ENCODE data around the gene ZBP1.

The ZBP1 gene

DNA sequence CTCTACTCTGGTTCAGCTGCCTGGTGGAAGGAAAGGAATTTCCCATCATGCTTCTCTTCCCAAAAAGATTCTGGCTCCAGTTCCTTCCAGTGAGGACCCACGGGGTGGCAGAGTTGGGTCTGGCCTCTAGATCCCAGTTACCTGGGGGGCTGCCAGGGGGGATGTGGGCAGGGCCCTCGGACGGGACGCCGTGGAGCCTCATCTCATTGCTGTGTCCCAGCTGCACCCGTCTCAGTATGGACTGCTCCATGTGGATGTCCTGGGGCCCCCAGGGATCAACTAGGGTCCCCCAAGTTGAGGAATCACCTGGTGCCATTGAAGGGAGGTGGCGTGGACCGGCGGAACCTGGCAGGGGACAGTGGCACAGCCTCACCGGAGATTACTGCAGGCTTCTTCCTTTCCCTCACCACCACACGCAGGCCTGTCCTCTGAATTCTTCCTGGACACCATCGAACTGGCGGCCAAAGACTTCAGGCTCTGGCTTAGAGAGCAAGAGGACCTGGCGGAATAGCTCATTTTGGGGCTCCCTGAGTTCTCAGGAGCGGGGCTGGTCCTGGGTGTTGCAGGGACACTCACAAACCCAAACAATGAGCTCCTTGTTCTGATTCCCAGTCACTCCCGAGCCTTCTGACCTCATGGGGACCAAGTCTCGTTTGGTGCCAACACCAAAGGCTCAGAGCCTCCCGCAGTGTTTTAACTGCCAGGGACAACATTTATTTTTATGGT, 8.5 kb downstream of the ZBP1 start:
- TF ChIP-seq, protein P1, sequence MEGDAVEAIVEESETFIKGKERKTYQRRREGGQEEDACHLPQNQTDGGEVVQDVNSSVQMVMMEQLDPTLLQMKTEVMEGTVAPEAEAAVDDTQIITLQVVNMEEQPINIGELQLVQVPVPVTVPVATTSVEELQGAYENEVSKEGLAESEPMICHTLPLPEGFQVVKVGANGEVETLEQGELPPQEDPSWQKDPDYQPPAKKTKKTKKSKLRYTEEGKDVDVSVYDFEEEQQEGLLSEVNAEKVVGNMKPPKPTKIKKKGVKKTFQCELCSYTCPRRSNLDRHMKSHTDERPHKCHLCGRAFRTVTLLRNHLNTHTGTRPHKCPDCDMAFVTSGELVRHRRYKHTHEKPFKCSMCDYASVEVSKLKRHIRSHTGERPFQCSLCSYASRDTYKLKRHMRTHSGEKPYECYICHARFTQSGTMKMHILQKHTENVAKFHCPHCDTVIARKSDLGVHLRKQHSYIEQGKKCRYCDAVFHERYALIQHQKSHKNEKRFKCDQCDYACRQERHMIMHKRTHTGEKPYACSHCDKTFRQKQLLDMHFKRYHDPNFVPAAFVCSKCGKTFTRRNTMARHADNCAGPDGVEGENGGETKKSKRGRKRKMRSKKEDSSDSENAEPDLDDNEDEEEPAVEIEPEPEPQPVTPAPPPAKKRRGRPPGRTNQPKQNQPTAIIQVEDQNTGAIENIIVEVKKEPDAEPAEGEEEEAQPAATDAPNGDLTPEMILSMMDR (IDR thresholded peaks at IDR 0.05; ENCODE audit: low read depth, low read length) = no peak
- H3K4me3 ChIP-seq (ENCODE audit: low read depth, low read length) = no peak overlapping the region
- DNase-seq (ENCODE audit: low read depth, low spot score) = no peak
- in situ Hi-C loops (cut with HindIII; ENCODE audit: low sequenced_read_pairs) = no loop called here

DNA sequence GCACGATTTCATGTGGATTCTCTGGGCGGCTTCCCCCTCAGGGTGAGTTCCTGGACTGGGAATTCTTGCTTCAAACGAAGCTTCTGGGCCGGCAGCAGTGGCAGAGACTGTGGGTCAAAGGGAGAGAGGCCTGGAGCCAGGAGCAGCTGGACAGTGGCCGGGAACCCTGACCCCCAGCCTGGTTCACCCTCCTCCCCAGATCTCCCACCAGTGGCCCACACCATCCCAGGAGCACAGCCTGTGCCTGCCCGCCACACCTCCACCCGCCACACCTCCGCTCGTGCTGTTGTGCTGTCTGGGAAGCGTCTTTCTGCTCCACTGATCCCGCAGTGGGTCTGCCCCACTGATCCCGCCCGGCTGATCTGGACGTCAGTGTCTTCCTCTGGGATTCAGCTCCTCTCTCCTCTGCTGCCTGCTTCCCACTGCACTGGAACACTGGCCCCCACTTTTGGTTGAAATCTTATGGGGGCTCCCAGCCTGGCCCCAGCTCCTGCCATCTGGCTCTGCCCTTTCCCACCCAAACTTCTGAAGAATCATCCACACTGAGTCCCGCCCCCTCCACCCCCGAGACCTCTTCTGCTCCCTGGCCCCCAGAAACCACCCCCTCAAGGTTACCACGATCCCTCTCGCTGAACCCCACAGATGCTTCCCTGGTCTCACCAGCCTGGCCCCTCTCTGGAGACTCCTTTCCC, 9.8 kb downstream of the ZBP1 start:
- no peak for DNase-seq (ENCODE audit: low read depth, low spot score)
- no peak overlapping the region for H3K4me3 ChIP-seq (ENCODE audit: low read depth, low read length)
- in situ Hi-C loops (cut with HindIII; ENCODE audit: low sequenced_read_pairs) = no loop called here
- TF ChIP-seq, protein P1 (IDR thresholded peaks at IDR 0.05; ENCODE audit: low read depth, low read length) = no peak

DNA sequence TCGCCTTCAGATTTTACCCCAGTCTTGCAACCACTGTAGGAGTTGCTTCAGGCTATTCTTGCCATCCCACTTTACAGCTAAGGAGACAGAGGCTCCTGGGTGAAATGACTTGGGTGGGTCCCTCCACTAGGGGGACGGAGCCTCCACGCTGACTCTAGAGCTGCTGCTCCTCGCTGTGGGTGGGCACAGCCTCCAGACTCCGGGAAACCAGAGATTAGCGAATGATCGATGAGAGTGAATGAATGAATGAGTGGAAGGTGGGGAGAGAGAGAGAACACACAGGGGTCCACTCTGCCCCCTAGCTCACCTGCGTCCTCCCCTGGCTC, 10.4 kb downstream of the ZBP1 start:
- no peak for DNase-seq (ENCODE audit: low read depth, low spot score)
- in situ Hi-C loops (cut with HindIII; ENCODE audit: low sequenced_read_pairs) = no loop called here
- no peak overlapping the region for H3K4me3 ChIP-seq (ENCODE audit: low read depth, low read length)
- TF ChIP-seq, protein P1 (IDR thresholded peaks at IDR 0.05; ENCODE audit: low read depth, low read length) = peak; percentile 11

DNA sequence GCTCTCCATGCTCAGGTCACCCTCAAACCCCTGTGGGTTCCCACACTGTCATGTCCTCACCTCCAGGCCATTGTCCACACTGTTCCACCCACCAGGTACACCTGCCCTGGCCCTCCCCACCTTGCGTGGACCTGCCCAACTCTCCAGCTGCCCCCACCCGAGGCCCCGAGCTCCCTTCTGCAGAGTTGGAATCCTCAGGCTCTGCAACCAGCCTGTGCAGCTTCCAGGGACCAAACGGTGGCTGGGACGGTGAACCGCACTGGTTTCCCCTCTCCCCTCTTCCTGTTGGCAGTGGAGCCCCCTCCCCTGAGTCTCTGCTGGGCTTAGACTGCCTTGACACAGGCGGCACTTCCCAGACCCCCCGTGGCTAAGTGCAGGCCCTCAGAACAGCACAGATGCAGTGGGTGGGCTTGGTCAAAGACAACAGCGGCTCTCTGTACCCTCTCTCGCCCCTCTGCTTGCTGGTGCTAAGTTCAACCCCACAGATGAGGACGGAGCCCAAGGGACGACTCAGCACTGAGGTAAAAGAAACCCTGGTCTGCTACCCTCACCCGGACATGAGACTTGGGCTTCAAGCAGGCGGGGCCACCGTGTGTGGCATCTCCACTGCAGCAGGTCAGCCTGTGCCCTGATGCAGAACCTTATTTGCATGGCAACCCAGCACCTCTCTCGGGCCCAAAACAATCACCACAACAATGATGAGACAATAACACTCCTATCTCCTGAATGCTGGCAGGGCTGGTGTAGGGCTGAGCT, 11.0 kb downstream of the ZBP1 start:
- no peak for DNase-seq (ENCODE audit: low read depth, low spot score)
- TF ChIP-seq, protein P1 (IDR thresholded peaks at IDR 0.05; ENCODE audit: low read depth, low read length) = no peak
- no peak overlapping the region for H3K4me3 ChIP-seq (ENCODE audit: low read depth, low read length)
- in situ Hi-C loops (cut with HindIII; ENCODE audit: low sequenced_read_pairs) = no loop called here

DNA sequence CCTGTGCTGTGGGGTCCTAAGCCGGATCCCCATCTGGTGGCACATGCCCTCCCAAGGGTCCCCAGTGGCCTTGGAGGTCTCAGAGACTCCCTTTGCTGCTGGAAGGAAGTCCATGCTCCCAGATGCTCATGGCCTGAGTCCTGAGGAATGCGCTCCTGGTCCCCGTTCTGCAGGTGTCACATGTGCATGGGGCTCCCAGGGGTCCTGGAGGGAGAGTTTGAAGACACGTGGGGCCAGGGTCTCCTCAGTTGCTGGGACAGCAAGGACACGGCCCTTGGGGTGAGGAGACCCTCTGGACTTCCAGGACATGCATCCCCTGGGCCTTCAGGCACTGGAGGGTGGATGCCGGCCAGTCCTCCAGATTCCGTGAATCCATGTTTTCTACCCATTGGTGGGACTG, 11.7 kb downstream of the ZBP1 start:
- H3K4me3 ChIP-seq (ENCODE audit: low read depth, low read length) = no peak overlapping the region
- no peak for DNase-seq (ENCODE audit: low read depth, low spot score)
- in situ Hi-C loops (cut with HindIII; ENCODE audit: low sequenced_read_pairs) = no loop called here
- TF ChIP-seq, protein P1 (IDR thresholded peaks at IDR 0.05; ENCODE audit: low read depth, low read length) = no peak

DNA sequence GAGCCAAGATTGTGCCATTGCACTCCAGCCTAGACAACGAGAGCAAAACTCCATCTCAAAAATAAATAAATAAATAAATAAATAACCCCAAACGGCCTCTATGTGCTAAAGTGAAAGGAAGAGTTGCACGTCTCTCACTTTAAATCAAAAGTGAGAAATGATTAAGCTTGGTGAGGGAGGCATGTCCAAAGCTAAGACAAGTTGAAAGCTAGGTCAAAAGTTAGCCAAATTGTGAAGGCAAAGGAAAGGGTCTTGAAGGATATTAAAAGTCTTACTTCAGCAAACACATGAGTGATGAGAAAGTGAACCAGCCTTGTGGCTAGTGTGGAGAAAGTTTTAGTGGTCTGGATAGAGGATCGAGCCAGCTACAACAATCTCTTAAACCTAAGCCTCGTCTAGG, 14.3 kb downstream of the ZBP1 start:
- in situ Hi-C loops (cut with HindIII; ENCODE audit: low sequenced_read_pairs) = no loop called here
- TF ChIP-seq, protein P1 (IDR thresholded peaks at IDR 0.05; ENCODE audit: low read depth, low read length) = no peak
- DNase-seq (ENCODE audit: low read depth, low spot score) = no peak
- no peak overlapping the region for H3K4me3 ChIP-seq (ENCODE audit: low read depth, low read length)

All from astrocyte of the spinal cord (primary cell).